HG03439 (cell line): ENCODE results near the gene NKD1.
"Not testable (repeated sequence)": the region's sequence is repeated elsewhere in the genome, so short reads cannot be mapped to it uniquely, and the experiment has no call there.

Experiments used
- ATAC-seq: cut with Tn5 transposase; IDR thresholded peaks from one replicate; pipeline ENCODE4 v1.9.1; 2021; ENCODE audit warnings: mild to moderate bottlenecking, moderate library complexity; ENCODE audit not compliant: unreplicated experiment

Gene NKD1

DNA sequence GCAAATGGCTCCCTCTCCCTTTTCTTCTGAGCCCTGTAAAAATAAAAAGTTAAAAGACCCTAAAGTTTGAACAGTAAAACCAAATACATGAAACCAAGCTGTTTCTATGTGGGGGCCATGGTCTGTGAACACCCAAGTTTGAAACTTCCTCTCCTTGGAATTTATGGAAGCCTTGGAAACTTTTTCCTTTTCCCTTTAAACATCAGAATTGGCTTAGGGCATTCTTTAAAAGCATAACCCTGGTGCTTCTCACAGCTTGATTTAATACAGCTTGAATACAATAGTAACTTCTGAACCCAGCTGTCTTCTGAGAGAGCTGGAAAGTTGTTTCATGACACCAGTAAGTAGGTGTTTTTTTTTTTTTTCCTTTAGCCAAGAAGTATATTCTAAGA is 26.5 kb downstream of the NKD1 start:
- ATAC-seq = no peak

GRCh38 chr16:50575743-50576142 is 27.5 kb downstream of the NKD1 start:
- no peak for ATAC-seq

DNA sequence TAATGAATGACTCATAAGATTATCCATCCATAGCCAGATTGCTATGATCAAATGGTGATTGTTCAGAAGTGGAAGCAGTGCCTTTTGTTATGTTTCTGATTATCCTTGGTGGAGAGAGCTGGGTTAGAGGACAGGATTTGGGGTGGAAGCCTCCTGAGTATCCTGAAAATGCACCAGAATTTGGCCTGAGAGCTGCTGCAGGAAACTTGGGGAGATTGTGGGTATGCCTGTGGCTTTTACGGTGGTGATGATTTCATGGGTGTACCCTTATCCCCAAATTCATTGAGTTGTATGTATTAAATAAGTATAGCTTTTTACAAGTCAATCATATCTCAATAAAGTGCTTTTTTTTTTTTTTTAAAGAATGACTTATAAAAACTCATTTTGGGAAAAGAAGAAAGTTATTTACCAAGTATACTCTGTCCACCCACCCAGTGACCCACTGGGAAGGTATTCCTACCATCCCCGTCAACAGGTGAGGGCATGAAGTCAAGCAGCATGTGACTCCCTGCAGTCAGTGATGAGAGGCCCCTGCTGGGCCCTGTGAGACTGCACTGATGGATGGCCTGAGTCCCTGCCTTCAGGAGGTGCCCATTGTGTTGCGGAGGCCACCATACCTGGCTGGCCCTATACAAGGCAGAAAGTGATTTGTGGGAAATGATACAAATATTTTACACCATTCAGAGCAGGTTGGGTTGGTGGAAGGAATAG is 28.4 kb downstream of the NKD1 start:
- no peak for ATAC-seq

GRCh38 chr16:50578137-50578536 is 29.9 kb downstream of the NKD1 start:
- no peak for ATAC-seq

GRCh38 chr16:50579373-50579772 is 31.2 kb downstream of the NKD1 start:
- not testable (repeated sequence) for ATAC-seq

DNA sequence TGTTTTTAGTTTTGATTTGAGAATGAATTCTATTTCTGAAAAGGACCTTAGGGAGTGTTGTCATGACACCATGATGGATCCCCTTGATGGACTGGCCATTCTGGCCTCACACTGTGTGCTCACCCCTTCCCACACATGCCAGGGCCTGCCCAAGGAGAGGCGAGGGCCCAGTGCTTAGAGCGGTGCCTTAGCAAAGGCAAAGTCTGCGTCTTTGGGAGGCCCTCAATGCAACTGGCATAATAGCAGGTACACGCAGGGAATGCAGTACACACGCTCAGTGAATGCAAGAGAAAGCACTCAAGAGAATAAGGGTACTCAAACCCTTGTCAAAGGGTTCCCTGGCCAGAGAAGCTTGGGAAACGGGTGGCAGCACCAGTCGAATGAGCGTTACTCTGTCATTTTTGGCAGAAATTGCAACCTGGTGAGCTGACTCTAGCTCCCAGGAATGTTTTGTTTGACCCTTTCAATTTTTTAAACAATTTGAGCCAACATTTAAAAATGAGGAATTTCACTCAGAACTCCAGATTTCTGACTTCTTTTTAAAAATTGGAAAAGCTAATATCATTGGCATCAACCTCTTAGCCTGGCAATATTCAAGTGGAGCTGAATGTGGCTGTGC is 32.1 kb downstream of the NKD1 start:
- no peak for ATAC-seq

DNA sequence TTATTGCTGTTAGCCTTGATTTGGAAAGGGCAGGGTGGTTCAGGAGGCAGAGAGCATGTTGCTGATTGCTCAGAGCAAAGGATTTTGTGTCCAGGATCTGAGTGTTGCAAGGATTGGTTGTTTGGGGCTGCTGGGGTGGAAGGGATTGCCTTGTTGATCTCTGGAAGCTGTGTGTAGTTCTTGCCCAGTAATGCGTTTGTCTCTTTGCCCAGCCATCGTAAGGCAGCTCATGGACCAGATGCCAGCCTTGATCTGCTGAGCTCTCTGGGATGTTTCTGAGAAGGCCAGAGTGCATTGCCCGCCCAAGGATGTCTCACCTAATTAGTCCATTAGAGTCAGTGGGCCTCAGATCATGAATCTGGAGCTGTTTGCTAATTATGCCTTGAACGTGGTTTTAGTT is 33.6 kb downstream of the NKD1 start:
- ATAC-seq = no peak

DNA sequence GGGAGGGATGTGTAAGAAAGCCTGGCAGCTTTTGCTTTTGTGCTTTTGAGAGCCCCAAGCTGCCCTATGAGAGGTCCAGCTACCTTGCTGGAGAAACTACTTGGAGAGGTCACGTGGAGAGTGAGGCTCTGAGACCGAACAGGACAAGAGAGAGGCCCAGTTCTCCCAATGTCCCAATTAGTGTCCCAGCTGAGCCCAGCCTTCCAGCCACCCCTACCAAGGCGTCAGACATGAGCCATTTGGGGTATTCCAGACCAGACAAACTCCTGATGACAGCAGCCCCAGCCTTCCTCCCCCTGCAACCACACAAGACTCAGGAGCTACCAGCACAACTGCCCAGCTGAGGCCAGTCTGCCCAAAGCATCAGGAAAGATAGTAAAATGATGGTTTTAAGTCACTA is 35.0 kb downstream of the NKD1 start:
- no peak for ATAC-seq

DNA sequence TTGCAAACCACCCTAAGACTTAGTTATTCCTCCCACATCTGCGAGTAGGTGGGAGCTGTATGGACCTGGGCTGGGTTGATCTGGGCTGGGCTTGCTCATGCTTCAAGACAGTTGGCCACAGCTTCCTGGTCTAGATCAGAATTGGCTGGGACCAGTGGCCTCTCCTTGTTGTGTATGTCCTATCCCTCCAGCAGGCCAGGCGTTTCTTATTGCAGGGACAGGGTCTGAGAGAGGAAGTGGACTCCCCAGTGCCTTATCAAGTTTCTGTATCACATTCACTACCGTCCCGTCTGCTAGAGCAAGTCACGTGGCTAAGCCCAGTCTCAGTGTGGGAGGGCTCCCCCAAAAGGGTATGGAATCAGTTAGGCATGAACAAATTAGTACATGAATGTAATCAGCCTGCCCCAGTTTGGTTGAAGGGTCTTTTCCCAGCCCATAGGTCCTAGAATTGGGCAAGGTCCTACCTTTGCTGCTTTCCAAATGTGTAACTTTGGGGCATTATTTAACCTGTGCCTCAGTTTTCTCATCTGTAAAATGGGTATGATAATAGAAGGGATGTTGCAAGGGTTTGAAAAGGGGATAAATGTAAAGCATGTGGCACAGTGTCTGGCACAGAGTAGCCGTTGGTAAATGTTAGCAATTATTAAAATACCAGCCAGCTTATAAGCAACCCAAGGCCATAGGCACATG is 36.0 kb downstream of the NKD1 start:
- no peak for ATAC-seq

DNA sequence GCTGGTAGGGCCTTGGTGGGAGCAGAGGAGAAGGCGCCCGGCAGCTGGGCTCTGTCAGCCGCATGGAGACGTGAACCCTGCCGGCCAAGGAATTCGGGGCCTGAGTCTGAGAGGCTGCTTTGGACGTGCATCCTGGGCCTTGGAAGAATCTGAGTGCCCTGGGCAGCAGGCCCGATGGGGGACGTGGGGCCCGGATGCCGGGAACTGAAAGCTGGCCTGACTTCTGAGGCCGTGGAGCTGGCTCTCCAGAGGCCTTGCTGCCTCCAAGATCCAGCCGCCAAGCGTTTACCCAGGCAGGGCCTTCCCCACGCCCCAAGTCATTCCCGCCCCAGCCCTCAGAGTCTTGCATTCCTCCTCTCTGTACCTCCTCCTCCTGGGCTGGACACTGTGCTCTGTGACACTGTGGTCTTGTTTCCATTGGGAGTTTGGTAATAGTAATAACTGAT is 37.2 kb downstream of the NKD1 start:
- no peak for ATAC-seq

DNA sequence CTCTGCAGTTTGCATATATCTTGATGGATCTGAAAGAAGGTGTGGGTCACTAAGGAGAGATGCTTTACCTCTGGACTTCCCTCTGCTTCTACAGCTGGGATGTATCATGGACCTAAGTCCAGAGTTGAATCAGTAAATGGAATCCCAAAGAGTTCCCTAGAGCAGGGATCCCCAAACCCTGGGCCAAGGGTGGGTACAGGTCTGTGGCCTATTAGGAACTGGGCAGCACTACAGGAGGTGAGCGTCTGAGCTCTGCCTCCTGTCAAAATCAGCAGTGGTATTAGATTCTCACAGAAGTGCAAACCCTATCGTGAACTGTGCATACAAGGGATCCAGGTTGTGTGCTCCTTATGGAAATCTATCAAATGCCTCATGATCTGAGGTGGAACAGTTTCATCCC is 39.3 kb downstream of the NKD1 start:
- no peak for ATAC-seq

DNA sequence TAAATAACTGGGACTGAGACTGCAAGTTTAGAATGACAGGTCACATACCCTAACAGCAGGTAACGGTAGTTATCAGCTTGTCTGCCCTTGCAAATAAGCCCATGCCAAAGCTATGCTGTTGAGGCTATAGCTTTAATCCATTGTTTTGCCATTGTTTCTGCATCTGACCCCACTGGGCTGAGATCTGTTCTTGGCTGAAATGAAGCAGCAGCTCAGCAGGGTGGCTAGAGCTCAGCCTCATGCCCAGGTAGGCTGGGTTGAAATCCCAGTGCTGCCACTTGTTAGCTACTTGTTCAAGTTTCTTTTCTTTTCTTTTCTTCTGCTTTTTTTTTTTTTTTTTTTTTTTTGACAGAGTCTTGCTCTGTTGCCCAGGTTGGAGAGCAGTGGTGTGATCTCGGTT is 40.1 kb downstream of the NKD1 start:
- no peak for ATAC-seq

- ATAC-seq = no peak
These were observed 43.0 kb downstream of the NKD1 start for GRCh38 chr16:50591209-50591608.

DNA sequence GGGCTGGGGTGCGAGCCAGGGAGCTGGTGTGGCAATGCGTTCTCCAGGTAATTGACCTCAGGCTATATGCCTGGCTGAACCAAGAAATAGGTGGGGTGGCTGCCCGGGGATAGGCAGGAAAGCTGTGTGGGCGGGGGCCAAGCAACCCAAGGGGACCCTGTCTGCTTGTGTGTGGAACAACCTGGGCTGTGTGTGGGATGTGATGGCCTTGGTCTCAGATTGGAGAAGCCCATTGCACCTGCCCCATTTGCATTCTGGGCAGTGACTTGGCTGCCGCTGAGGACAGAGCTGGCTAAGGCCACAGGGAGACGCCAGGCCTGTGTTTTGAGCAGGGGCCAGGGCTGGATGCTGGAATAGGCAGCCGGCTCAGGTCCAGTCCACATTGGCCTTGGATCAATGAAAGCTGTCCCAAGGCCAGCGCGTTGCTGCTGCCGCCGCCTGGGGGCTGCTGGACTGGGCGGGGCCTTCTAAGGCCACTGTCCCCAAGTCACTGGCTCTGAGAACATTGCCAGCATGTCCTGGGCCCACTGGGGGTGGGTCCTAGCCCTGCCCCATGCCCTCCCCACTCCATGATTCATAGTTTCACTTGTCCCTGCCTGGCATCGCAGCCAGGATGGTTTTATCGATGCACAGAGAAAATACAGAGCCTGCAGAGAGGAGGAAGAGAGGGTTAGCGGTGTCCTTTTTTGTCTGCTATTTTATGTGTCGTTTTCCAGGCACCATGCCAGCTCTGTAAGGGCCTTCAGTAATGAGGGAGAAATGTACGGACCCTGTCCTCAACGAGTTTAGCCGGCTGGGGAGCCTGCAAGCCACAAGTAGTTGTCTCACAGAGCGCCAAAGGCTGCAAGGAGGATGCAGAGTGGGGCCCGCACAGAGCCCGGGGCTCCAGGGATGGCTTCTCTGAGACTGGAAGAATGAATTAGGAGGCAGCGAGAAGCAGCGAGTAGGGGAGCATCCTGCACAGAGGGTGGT is 43.9 kb downstream of the NKD1 start:
- no peak for ATAC-seq

DNA sequence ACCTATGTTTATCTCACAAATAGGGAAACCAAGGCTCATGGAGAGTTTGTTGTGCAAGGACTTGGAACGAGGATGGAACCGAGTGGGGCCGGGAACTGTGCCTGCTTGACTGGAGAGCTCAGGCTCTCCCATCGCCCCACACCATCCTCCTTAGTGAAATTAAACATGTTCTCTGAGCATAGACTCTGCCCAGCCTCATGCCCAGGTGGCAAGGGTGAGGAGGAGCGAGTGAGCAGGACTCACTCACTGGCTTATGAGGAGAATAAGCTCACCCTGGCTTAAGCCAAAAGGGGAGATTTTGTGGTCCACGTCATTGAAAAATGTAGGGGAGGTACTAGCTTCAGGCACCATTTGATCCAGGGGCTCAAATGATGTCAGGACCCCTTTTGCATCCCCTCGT is 44.8 kb downstream of the NKD1 start:
- ATAC-seq = no peak

DNA sequence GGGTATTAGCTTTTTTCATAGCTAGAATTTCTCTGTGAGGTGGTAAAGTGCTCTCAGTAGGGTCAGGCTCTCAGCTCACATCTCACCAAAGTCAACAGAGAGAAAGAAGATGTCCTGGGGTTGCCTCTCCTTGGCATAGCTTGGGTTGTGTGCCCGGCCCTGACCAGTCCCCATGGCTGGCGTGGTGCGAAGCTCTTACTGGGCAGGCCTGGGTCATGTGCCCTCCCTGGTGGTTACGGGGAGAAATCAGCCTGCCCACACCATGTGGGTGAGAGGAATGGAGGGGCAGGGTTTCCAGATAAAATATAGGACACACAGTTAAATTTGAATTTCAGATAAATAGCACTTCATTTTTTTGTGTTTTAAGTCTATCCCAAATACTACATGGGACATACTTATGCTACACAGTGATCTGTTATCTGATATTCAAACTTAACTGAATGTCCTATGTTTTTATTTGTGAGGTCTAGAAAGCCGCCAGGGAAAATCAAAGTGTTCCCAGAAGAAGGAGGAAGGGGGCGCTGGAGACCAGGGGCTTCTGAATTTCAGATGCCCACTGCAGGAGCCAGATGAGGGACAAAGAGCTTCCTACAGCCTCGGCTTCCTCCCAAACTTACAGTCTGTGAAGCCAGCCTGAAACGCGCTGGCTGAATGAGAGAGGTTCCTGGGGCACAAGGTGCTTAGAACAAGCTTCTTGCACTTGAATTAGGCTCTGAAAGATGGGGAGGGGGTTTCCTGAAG is 45.4 kb downstream of the NKD1 start:
- ATAC-seq = no peak

- ATAC-seq = no peak
These were observed 46.4 kb downstream of the NKD1 start for GRCh38 chr16:50594308-50595260.

DNA sequence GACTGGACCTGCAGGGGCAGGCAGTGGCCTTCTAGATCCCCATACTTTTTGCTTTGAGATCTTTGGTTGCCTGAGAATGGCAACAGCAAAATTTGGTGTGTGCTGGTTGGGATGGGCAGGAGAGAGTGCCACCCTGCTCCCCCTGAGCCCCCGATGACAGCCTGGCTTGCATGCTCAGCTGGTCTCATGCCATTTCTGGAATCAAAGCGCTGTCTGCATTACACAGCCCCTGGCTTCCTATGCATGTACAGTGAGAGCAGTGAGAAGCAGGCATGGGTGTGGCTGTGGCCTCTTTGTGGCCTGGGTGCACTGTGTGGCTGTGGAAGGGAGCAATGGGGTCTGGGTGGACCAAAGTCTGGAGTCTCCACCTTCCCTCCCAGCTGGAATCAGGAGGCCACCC is 47.7 kb downstream of the NKD1 start:
- ATAC-seq = no peak

DNA sequence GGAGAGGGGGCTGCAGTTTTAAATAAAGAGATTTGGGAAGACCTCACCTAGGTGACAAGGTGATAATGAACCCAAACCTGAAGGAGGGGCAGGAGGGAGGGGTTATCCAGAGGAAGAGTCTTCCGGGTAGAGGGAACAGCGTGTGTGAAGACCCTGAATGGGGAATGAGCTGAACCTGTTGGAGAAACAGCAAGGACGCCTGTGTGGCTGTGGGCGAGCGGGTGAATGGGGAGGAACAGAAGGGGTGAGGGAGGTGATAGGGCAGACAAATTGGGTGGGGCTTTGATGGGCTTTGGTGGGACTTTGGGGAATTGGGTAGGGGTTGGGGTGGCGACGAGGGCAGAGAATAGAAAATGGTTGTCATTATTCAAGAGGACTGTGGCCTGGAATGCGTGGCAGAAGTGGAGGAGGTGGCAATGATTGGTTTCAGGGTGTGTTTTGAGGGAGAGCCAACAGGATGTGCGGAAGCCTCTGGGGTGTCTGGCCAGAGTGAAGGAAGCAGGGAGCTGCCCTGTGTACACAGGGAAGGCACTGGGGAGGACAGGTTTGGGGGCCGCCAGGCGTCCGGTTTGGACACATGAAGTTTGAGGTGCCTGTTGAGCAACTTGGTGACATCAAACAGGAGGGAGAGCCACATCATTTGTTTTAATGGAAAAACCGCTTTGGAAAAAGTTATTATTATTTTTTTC is 48.7 kb downstream of the NKD1 start:
- ATAC-seq = no peak
